Measurements from ENCODE around the gene S100A4. TPM values are rescaled to one million over a fixed set of nuclear protein-coding genes. Genes with fewer than 3 reads are reported as not detected.
A peak's percentile ranks its signal among the peaks of the same experiment; 100 is the strongest.

The S100A4 gene
- total RNA-seq, 2 donors from 2014 or later, result 85.4 to 124 TPM

DNA sequence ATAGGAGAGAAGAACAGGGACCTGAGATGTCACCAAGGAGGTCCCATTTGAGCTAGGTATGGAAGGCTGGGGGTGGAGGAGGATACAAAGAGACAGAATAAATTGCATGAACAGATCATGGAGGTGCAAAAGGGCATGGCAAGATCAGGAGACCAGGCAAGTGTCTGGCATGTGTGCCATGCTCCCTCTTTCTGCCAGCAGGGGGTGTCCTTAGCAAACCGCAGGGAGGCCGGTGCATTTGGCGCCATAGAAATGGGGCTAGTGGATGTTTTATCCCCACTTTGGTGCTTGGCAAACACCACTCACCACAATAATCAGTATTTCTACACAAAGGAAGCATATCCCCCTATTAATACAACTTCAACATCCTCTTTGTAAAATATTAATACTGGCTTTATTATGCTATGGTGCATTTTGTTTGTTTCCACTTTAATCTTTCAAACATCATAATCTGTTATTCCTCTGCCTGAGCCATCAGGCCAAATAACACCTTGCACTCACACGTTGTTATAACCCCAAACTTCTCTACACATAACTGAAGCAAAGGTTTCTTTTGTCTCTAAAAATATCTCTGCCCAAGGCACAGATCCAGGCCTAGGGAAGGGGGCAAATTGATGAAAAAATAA is 35.8 kb downstream of the S100A4 start:
- peaks cover 0 to 4% of the 10 kb centered on the region in 2 donors for H3K4me1 Mint-ChIP-seq (ENCODE audit: low read depth in 2 of 2)
- H3K36me3 Mint-ChIP-seq, result no peaks in the 10 kb centered on the region
- ATAC-seq (no peak), DNase-seq (ENCODE audit: low spot score) (peak; percentile 72)
- H3K4me3 Mint-ChIP-seq, result no peak overlapping the region
- no peak overlapping the region for H3K27ac Mint-ChIP-seq
- no peaks in the 10 kb centered on the region for H3K27me3 Mint-ChIP-seq
- no peaks in the 10 kb centered on the region for H3K9me3 Mint-ChIP-seq

DNA sequence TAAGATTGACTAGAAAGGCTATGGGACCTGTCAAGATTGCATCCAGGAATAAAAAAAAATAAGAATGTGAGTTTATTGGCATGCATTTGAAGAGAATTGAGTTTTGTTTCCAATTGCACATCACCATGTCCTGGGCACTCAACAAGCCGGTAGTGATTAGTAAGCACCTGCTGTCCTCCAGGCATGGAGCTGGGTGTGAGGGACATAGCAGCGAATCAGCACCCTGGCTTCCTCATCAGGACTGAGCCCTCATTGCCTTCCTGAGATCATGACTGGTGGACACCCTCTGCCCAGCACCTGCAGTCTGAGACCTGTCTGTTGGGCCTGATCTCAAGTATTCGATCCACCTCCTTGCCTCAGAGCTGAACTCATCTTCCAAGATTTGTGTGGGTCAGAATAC is 36.6 kb downstream of the S100A4 start:
- no peaks in the 10 kb centered on the region for H3K36me3 Mint-ChIP-seq
- no peaks in the 10 kb centered on the region for H3K27me3 Mint-ChIP-seq
- H3K9me3 Mint-ChIP-seq, result no peaks in the 10 kb centered on the region
- peaks cover 0 to 4% of the 10 kb centered on the region in 2 donors for H3K4me1 Mint-ChIP-seq (ENCODE audit: low read depth in 2 of 2)
- no peak for ATAC-seq
- no peak overlapping the region for H3K27ac Mint-ChIP-seq
- DNase-seq (ENCODE audit: low spot score), result no peak
- H3K4me3 Mint-ChIP-seq, result no peak overlapping the region

DNA sequence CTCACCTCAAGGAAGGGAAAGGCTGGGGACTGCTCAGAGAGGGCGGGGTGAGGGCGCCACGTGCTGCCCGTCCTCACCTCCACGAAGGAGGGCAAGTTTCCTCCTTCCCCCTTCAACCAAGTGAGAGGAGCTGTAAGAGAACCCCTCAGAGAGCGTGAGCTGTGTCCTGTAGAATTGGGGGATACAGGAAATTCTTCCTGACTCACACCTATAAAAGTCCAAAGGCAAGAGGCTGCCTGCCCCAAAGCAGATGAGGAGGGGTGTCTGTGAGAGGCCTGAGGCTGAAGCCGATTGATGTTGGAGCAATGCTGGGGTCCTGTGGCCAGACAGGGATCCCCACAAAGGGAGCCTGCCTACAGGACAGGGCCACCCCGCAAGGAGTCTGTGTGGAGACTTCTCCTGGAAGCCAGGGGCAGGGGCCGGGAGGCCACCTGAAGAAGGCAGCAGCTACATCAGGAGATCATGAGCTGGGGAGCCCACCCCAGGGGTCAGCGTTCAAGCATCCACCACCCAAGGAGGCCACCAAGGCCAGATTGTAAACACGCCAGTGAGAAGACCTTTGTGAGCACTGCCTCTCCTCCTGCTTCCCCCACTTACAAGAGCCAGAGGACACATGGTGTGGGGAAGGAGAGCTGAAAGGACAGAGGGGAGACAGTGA is 37.6 kb downstream of the S100A4 start:
- Mint-ChIP-seq H3K27me3 (no peaks in the 10 kb centered on the region), H3K4me1 (ENCODE audit: low read depth in 2 of 2) (peaks cover 0 to 4% of the 10 kb centered on the region in 2 donors), H3K36me3 (no peaks in the 10 kb centered on the region), H3K9me3 (no peaks in the 10 kb centered on the region), H3K27ac (peak overlapping the region in 1 of 2 donors; percentile 23), H3K4me3 (no peak overlapping the region)
- ATAC-seq (no peak), DNase-seq (ENCODE audit: low spot score) (no peak)

DNA sequence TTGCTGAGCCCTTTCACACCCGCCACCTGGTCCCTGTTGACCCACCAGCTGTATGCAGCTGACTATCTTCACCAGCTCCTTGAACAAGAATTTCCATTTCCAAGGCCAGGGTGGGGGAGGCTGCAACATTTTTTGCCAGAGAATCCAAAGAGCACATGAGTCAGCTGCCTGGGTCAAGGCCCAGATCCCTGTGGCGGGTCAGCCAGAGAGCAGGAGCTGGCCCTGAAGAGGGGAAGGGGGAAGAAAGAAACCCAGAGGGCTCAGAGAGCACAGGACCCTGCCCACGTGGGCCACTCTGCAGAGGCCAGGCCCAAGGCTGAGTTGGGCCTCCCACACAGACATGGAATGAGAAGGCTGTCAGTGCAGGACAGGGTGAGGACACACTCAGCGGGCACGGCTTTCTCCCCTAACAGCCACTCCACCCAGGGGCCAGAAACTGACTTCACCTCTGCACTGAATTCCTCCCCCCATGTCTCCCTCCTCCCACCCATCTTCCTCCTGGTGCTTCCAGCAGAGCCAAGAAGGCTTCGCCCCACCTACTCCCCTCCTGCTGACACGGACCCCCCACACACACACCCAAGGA is 38.7 kb downstream of the S100A4 start:
- no peaks in the 10 kb centered on the region for H3K27me3 Mint-ChIP-seq
- H3K36me3 Mint-ChIP-seq, result no peaks in the 10 kb centered on the region
- no peak for ATAC-seq
- no peak overlapping the region for H3K4me3 Mint-ChIP-seq
- peak overlapping the region in 1 of 2 donors; percentile 23 for H3K27ac Mint-ChIP-seq
- no peaks in the 10 kb centered on the region for H3K9me3 Mint-ChIP-seq
- H3K4me1 Mint-ChIP-seq (ENCODE audit: low read depth in 2 of 2), result peaks cover 0 to 4% of the 10 kb centered on the region in 2 donors
- no peak for DNase-seq (ENCODE audit: low spot score)

DNA sequence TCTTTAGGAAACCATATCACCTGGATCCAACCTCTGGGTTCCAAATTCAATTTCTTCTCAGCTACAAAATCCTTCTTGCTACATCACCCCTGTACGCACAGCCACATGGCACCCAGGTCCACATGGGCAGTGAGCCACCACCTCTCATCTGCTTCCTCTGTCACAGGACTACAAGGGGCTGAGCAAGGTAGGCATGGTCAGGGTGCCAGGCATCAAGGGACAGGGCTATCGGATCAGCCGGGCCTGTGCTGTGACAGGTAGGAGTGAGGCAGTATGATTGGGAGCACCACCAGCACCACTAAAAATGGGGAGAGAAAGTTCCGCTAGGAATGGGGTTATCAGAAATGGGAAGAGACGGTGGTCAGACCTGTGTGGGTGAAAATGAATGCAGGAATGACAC is 39.2 kb downstream of the S100A4 start:
- no peaks in the 10 kb centered on the region for H3K36me3 Mint-ChIP-seq
- H3K4me3 Mint-ChIP-seq, result no peak overlapping the region
- no peak overlapping the region for H3K27ac Mint-ChIP-seq
- H3K9me3 Mint-ChIP-seq, result no peaks in the 10 kb centered on the region
- no peak for ATAC-seq
- no peak for DNase-seq (ENCODE audit: low spot score)
- H3K27me3 Mint-ChIP-seq, result no peaks in the 10 kb centered on the region
- peaks cover 0 to 4% of the 10 kb centered on the region in 2 donors for H3K4me1 Mint-ChIP-seq (ENCODE audit: low read depth in 2 of 2)

DNA sequence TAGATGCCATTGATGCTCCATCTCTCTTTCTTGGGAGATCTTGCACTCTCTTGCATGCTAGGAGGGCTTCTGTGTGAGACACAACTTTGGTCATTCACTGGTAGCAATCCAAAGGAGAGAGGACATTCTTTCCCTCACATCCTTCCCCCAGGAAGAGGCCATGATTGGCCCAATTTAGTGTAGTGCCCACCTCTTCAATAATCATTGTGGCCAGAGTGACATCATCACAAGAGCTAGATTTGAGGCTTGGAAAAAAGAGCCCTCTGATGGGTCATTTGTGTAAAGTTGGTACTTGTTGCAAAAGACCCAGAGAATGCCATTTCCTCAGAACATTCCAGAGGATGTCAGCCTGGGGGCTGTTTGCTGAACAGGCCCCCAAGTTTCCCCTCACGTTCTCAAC is 40.0 kb downstream of the S100A4 start:
- ATAC-seq (no peak), DNase-seq (ENCODE audit: low spot score) (no peak)
- Mint-ChIP-seq H3K4me1 (ENCODE audit: low read depth in 2 of 2) (no peaks in the 10 kb centered on the region), H3K4me3 (no peak overlapping the region), H3K9me3 (no peaks in the 10 kb centered on the region), H3K27me3 (peaks cover 3 to 6% of the 10 kb centered on the region in 2 donors), H3K27ac (no peak overlapping the region), H3K36me3 (no peaks in the 10 kb centered on the region)

DNA sequence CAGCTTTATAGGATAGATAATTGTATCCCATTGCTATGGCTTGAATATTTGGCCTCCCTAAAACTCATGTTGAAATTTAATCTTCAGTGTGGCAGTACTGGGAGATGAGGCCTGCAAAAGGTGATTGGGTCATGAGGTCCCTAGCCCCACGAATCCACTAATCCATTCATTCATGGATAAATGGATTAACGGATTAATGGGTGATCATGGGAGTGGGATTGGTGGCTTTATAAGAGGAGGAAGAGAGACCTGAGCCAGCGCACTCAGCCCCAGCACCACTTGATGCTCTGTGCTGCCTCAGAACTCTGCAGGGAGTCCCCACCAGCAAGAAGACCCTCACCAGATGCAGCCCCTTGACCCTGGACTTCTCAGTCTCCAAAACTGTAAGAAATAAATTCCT is 41.8 kb downstream of the S100A4 start:
- Mint-ChIP-seq H3K27ac (no peak overlapping the region), H3K36me3 (no peaks in the 10 kb centered on the region), H3K4me1 (ENCODE audit: low read depth in 2 of 2) (no peaks in the 10 kb centered on the region), H3K9me3 (no peaks in the 10 kb centered on the region), H3K27me3 (peaks cover 8 to 18% of the 10 kb centered on the region in 2 donors), H3K4me3 (no peak overlapping the region)
- DNase-seq (ENCODE audit: low spot score) (no peak), ATAC-seq (no peak)

DNA sequence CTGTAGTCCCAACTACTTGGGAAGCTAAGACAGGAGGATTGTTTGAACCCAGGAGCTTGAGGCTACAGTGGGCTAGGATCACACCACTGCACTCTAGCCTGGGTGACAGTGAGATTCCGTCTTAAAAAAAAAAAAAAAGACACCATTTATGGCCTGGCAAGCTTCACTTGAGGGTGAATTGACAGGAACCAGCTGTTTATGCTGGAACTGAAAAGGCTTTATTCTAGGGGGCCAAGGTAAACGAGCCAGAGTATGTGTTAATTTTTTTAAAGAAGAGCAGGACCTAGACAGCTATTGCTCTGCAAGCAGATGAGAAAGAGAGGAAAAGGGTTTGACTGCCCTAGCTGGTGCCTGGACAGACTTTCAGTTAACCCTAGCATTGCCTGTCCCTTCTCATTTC is 46.9 kb downstream of the S100A4 start:
- Mint-ChIP-seq H3K4me3 (no peak overlapping the region), H3K27me3 (peaks cover 24 to 35% of the 10 kb centered on the region in 2 donors), H3K9me3 (no peaks in the 10 kb centered on the region), H3K27ac (no peak overlapping the region), H3K4me1 (ENCODE audit: low read depth in 2 of 2) (no peaks in the 10 kb centered on the region), H3K36me3 (no peaks in the 10 kb centered on the region)
- no peak for ATAC-seq
- DNase-seq (ENCODE audit: low spot score), result no peak

DNA sequence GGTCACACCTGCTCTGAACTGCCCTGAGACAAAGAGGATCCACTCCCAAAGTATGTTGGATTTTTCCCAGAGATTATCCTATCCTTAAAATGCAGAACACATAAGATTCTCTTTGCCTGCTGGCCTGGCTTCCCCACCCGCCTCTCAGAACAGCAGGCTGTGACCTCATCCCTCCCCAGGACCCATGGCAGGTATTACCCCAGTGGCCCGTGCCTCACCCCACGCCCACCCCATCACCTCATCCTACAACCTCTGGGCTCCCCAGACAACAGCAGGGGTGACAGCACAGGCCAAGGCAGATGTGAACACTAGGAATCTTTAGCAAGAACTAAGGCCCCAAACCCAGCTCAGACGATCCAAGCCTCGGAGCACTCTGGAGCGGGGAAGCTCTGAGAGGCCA is 50.1 kb downstream of the S100A4 start:
- no peak for DNase-seq (ENCODE audit: low spot score)
- H3K4me1 Mint-ChIP-seq (ENCODE audit: low read depth in 2 of 2), result peaks cover 5 to 8% of the 10 kb centered on the region in 2 donors
- H3K27ac Mint-ChIP-seq, result no peak overlapping the region
- H3K36me3 Mint-ChIP-seq, result no peaks in the 10 kb centered on the region
- no peak for ATAC-seq
- peaks cover 33 to 36% of the 10 kb centered on the region in 2 donors for H3K27me3 Mint-ChIP-seq
- no peak overlapping the region for H3K4me3 Mint-ChIP-seq
- H3K9me3 Mint-ChIP-seq, result no peaks in the 10 kb centered on the region

DNA sequence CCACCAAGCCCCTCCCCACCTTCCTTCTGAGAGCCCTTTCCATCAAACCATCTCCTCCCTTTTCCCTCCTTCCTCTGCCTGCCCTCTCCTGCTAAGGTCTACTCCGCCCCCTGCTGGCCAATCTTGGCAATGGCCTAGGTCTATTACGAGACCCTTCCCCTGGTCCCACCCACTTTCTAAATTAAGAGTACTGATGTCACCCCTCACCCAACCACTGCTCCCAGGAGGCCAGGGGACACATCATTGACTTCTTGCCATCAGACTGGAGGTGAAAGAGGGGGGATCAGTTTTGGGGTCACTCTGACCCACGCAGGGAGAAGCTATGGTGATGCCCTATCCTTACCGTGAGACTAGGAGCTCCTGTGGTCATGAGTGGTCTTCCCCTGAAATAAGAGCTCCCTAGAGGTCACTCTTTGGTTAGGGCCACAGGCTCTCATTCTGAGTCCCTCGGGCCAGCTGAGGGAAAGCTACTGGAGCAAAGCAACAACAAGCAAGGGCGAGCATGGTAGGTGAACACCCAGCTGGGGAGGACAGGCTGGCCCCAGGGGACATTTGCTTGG is 50.5 kb downstream of the S100A4 start:
- ATAC-seq (peak in 1 of 2 donors; percentile 24), DNase-seq (ENCODE audit: low spot score) (peak; percentile 71)
- no peaks in the 10 kb centered on the region for H3K9me3 Mint-ChIP-seq
- H3K4me1 Mint-ChIP-seq (ENCODE audit: low read depth in 2 of 2), result peaks cover 7 to 10% of the 10 kb centered on the region in 2 donors
- H3K27ac Mint-ChIP-seq, result no peak overlapping the region
- peaks cover 34 to 36% of the 10 kb centered on the region in 2 donors for H3K27me3 Mint-ChIP-seq
- H3K36me3 Mint-ChIP-seq, result no peaks in the 10 kb centered on the region
- no peak overlapping the region for H3K4me3 Mint-ChIP-seq

Other genes with a start within 250 kb of the S100A4 start
- not detected for gene PGLYRP3, start 232.9 kb downstream of the S100A4 start, total RNA-seq
- gene PGLYRP4, start 197.0 kb downstream of the S100A4 start, total RNA-seq, result not detected
- 10 to 100 TPM in 1 of 2 donors, 1 to 10 TPM in 1; 4.8 to 13.7 TPM for gene S100A9, start 188.0 kb downstream of the S100A4 start, total RNA-seq
- not detected for gene S100A12, start 170.2 kb downstream of the S100A4 start, total RNA-seq
- gene S100A8, start 154.7 kb downstream of the S100A4 start, total RNA-seq, result 1 to 10 TPM in 1 of 2 donors, not detected in 1; 1.8 TPM
- gene S100A7A, start 129.3 kb downstream of the S100A4 start, total RNA-seq, result not detected
- gene S100A7, start 85.2 kb downstream of the S100A4 start, total RNA-seq, result not detected
- 100 to 1,000 TPM in 1 of 2 donors, 10 to 100 TPM in 1; 90.9 to 106 TPM for gene S100A6, start 9.8 kb downstream of the S100A4 start, total RNA-seq
- gene S100A5, start 4.9 kb downstream of the S100A4 start, total RNA-seq, result not detected
- not detected for gene S100A3, start 3.5 kb upstream of the S100A4 start, total RNA-seq
- under 1 TPM in 1 of 2 donors, not detected in 1; 0.48 TPM for gene S100A2, start 20.0 kb upstream of the S100A4 start, total RNA-seq
- not detected for gene S100A16, start 67.3 kb upstream of the S100A4 start, total RNA-seq
- gene S100A14, start 70.5 kb upstream of the S100A4 start, total RNA-seq, result not detected
- 10 to 100 TPM in 1 of 2 donors, 1 to 10 TPM in 1; 5.0 to 10.3 TPM for gene S100A13, start 81.7 kb upstream of the S100A4 start, total RNA-seq
- gene S100A1, start 82.6 kb upstream of the S100A4 start, total RNA-seq, result not detected
- 10 to 100 TPM; 82.1 to 96.8 TPM for gene CHTOP, start 88.3 kb upstream of the S100A4 start, total RNA-seq
- 10 to 100 TPM; 23.9 to 42.5 TPM for gene SNAPIN, start 112.9 kb upstream of the S100A4 start, total RNA-seq
- gene ILF2, start 125.2 kb upstream of the S100A4 start, total RNA-seq, result 100 to 1,000 TPM; 198 to 210 TPM
- not detected for gene NPR1, start 132.9 kb upstream of the S100A4 start, total RNA-seq
- 10 to 100 TPM; 42.1 to 62.0 TPM for gene INTS3, start 182.2 kb upstream of the S100A4 start, total RNA-seq
- gene SLC27A3, start 229.6 kb upstream of the S100A4 start, total RNA-seq, result 10 to 100 TPM; 33.6 to 69.9 TPM